HG02981 (cell line): Measurements from ENCODE around the gene EXOC6.

Experiments
- ATAC-seq: cut with Tn5 transposase; IDR thresholded peaks from one replicate; pipeline ENCODE4 v1.9.1; 2021; ENCODE audit warnings: mild to moderate bottlenecking, moderate library complexity; ENCODE audit not compliant: unreplicated experiment

EXOC6 gene

GRCh38 chr10:92999191-92999590, 150.9 kb downstream of the EXOC6 start:
- ATAC-seq: no peak

- no peak for ATAC-seq
Measured at GRCh38 chr10:93006435-93007039, 158.2 kb downstream of the EXOC6 start.

GRCh38 chr10:93015722-93016121, 167.4 kb downstream of the EXOC6 start:
- ATAC-seq: no peak

DNA sequence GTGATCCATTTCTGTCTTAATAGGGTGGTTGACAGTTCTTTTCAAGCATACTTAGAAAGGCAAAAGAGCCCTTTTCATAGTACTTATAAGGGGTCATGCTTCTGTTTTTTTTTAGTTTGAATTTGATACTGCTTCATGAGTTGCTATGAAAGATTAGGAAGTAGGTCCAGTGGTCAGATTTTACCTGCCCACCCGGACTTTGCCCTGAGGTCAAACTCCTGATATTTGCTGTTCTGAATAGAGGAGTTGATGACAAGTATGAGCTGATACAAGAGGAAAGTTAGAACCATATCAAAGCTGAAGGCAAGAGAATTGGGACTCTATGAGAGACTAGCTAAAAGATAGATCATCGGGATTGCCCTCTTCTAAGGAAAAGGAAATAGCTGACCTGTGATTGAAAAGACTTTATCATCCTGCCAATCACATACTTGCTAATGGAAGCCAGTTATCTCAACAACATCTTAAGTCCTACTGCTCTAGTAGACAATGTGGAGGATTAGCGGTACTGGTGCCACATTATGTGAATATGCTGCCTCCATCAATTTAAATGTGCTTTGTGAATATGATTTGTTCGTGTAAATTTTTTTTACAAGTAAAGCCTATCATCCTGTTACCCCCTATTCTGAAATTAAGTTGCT, 174.8 kb downstream of the EXOC6 start:
- no peak for ATAC-seq

- no peak for ATAC-seq
Measured at GRCh38 chr10:93026072-93026471, 177.8 kb downstream of the EXOC6 start.

DNA sequence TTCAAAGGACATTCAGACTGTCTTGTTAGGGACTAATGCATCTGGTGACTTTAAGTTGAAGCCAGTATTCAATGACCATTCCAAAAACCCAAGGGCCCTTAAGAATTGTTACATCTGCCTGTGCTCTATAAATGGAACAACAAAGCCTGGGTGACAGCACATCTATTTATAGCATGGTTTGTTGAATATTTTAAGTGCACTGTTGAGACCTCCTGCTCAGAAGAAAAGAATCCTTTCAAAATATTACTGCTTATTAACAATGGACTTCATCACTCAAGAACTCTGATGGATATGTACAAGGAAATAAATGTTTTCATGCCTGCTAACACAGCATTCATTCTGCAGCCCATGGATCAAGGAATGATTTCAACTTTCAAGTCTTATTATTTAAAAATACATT, 179.2 kb downstream of the EXOC6 start:
- ATAC-seq: no peak

- ATAC-seq: no peak
Measured at GRCh38 chr10:93028883-93029282, 180.6 kb downstream of the EXOC6 start.

- ATAC-seq: no peak
Measured at GRCh38 chr10:93030409-93030808, 182.1 kb downstream of the EXOC6 start.

GRCh38 chr10:93032105-93032808, 183.9 kb downstream of the EXOC6 start:
- ATAC-seq: no peak

GRCh38 chr10:93032809-93033137, 184.5 kb downstream of the EXOC6 start:
- no peak for ATAC-seq

- no peak for ATAC-seq
Measured at GRCh38 chr10:93034426-93034825, 186.1 kb downstream of the EXOC6 start.

GRCh38 chr10:93039110-93039509, 190.8 kb downstream of the EXOC6 start:
- no peak for ATAC-seq

GRCh38 chr10:93039721-93040120, 191.4 kb downstream of the EXOC6 start:
- ATAC-seq: no peak

GRCh38 chr10:93054486-93054885, 206.2 kb downstream of the EXOC6 start:
- ATAC-seq: no peak

DNA sequence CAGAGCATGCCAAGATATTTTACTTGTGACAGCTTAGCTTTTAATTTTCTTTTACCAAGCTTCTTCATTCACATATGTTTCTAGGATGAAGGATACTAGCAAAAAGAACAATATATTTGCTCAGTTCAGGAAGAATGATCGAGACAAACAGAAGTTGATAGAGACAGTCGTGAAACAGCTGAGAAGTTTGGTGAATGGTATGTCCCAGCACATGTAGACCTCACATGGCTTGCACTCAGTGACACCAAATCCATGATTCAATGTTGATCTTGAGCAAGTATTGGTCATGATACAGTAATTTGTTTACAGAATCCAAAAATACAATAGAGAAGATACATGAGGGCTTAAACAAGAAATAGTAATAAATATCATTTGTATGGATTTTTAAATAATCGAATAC, 209.8 kb downstream of the EXOC6 start:
- ATAC-seq: no peak

DNA sequence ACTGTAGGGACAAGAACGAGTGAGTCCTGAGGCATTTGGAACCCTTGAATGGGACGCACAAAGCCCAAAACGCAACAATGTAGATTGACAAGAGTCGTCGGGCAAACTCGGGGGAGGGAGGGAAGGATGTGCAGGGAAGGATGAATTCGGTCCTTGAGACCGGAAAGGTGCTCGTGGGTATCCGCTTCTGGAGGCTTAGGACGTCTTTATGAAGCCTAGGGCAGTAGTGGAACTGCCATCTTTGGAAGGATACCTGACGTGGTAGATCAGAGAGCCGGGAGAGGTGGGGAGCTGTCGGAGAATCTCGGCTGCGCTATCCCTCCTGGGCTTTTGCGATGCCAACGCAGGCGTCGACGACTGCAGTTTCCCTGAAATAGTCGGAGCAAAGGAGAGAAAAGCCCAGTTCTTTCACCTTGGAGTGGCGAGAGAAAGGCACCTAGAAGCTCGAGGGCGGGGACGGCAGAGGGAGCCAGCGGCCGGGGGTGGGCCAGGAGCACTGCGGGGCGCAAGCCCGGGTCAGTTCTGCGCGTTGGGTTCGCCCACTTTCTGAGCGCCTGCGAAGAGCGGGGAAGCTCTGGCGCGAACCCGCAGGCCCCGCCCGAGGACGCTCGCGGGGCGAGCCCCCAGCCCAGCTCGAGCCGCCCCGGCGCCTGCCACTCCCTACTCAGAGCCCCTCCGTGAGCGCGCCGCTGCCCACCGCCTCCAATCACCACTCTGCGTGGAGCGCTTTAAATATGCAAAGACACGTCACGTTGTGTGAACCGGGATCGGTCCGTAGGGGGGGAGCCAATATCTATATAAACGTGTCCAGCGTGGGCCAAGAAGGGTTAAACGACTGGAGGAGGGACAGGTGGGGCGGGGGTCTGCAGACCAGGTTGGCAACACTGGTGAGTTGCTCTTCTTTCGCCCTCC, 211.9 kb downstream of the EXOC6 start, which contains the start of gene CYP26C1:
Gene CYP26C1 (plus strand): TSS at position 824 of the 912 bp plus-strand sequence. CDS start 466 bp downstream, outside the sequence.
- no peak for ATAC-seq

DNA sequence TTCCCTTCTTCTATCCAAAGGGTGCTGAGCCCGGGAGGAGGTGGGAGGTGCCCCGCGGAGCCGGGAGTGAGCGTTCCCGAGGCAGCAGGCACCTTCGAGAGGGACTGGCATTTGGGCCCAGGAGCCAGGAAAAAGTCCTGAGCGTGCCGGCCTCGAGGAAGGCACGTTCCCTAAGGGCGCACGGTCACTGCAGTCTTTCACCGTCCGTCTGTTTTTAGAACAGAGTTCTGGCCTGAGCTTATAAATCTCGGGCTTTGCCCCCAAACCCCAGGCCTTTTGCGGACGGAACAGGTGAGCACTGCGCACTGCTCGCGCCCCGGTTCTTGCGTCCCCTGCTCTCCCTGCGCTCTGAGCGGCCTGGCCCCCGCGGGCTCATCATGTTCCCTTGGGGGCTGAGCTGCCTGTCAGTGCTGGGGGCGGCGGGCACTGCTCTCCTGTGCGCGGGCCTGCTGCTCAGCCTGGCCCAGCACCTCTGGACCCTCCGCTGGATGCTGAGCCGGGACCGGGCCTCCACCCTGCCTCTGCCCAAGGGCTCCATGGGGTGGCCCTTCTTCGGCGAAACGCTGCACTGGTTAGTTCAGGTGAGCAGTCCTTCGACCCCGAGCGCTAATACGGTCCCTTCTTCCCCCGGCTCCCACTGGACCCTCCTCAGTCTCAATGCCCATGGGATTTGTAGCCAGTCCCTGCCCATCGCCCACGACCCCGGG, 212.7 kb downstream of the EXOC6 start:
- no peak for ATAC-seq

- ATAC-seq: no peak
Measured at GRCh38 chr10:93061594-93062513, 213.5 kb downstream of the EXOC6 start.

DNA sequence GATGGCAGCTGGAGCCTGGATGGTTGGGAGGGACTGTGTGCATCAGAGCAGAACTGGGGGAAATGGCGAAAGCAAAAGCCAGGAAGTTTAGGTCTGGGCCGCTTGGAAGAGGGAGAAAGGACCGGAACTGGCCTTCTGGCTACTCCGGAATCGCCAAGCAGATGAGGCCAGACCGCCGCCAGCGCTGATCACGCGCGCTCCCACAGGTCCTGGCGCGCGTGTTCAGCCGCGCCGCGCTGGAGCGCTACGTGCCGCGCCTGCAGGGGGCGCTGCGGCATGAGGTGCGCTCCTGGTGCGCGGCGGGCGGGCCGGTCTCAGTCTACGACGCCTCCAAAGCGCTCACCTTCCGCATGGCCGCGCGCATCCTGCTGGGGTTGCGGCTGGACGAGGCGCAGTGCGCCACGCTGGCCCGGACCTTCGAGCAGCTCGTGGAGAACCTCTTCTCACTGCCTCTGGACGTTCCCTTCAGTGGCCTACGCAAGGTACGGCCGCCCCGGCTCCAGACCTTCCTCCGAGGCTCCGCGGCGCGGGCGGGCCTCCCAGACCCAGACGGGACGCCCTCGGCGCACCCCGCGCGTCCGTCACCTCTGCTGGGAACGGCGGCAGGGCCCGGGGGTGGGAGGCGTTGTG, 214.3 kb downstream of the EXOC6 start:
- no peak for ATAC-seq
